AG09309 (cell line): Measurements from ENCODE around the gene CYP11A1.

Experiments
- DNase-seq: peaks from one replicate; pipeline ENCODE4 v3.0.0-alpha.2; 2010; ENCODE audit warnings: low read depth
- H3K4me3 ChIP-seq: 2 replicates; pipeline ENCODE4 v1.5.1; 2011; ENCODE audit warnings: mild to moderate bottlenecking, low read depth, low read length, moderate library complexity; ENCODE audit not compliant: control insufficient read depth
- TF ChIP-seq, protein P1 (sequence below): IDR thresholded peaks from 2 replicates; pipeline ENCODE4 v1.5.1; 2011; ENCODE audit warnings: mild to moderate bottlenecking, low read depth, low read length, inconsistent platforms; ENCODE audit not compliant: insufficient read depth, control insufficient read depth; ENCODE audit errors: missing control alignments

The CYP11A1 gene

DNA sequence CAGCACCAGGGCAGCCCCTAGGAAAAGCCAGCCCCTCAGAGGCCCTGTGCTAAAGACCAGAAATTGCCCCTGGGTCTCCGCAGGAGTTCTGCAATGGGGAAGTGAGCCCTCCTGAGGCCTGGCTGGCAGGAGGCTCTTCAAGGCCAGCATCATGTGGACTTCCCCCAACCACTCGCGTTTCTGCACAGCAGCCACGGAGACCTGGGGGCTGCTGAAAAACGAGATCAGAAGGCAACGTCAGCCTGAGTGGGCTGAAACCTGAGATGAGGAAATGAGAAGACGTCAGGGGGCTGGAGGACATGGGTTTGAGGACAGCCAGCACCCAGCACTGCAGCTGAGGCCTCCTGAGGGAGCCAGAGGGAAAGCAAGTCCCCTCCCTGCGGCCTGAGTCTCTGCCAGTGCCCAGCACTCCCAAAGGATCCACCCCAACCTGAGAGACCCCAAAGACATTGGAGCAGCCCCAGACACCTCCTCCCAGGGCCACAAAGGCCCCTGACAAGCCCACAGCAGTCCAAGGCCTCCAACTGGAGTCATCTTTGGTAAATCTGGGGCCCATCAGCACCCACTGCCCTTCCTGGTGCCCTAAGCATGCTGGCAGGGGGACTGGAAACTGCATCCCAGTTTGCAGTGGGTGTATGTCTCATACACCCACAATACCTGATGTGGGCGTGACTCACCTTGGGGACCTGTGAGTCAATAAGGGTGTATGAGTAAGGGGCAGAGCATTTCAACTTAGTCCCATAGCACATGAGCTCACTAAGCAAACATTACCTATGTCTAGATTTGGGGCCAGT is 29.2 kb upstream of the CYP11A1 start:
- no peak overlapping the region for H3K4me3 ChIP-seq
- TF ChIP-seq, protein P1, sequence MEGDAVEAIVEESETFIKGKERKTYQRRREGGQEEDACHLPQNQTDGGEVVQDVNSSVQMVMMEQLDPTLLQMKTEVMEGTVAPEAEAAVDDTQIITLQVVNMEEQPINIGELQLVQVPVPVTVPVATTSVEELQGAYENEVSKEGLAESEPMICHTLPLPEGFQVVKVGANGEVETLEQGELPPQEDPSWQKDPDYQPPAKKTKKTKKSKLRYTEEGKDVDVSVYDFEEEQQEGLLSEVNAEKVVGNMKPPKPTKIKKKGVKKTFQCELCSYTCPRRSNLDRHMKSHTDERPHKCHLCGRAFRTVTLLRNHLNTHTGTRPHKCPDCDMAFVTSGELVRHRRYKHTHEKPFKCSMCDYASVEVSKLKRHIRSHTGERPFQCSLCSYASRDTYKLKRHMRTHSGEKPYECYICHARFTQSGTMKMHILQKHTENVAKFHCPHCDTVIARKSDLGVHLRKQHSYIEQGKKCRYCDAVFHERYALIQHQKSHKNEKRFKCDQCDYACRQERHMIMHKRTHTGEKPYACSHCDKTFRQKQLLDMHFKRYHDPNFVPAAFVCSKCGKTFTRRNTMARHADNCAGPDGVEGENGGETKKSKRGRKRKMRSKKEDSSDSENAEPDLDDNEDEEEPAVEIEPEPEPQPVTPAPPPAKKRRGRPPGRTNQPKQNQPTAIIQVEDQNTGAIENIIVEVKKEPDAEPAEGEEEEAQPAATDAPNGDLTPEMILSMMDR = no peak
- DNase-seq = no peak

DNA sequence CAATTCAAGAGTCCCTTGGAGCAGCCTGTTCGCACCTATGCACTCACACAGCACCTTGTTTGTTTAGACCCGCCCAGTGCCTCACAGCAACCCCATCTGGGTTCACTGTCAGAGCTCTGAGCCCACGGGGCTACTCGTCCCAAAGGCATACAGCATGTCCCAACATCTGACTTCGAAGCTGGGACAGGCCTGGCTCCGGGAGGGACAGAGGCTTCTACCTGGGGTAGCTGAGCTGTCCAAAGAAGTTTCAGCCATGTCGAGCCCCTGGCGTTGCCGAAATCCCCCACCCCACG is 28.6 kb upstream of the CYP11A1 start:
- DNase-seq = no peak
- TF ChIP-seq, protein P1 = no peak
- H3K4me3 ChIP-seq = no peak overlapping the region

DNA sequence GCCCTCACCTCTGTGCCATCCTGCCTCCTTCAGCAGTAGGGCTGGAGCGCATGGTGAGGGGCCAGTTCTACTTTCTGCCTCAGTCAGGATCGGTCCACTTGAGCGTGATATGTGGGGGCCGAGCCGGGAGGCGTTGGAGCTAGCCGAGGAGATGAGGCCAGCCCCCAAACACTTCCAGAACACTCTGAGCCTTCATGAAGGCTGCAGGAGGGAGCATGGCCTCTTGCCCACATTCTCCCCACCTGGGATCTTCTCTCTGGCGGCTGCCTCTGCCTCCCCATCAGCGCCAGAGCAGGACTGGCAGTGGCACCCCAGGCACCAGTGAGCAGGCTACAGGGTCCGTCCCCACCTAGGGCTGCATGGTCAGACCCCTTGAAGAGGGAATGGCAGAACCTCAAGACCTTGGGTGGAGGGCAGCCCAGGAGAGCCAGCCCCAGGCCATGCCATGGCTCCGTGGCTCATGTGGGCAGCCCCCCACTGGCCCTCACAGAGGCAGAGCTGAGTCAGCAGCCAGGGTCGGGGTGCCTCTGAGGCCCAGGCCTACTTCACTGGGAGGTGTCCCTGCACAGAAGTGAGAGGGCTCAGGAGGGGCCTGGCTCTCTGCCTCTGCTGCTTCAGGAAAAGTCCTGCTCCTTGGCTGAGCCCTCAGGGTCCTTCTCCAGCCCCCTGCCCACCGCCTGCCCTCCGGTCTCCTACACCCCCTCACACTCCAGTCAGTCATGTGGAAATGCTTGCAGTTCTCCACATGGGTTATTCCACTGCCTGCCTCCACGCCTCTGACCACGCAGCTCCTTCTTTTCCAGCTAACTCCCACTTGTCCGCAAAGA is 28.1 kb upstream of the CYP11A1 start:
- H3K4me3 ChIP-seq = no peak overlapping the region
- DNase-seq = no peak
- TF ChIP-seq, protein P1 = no peak

DNA sequence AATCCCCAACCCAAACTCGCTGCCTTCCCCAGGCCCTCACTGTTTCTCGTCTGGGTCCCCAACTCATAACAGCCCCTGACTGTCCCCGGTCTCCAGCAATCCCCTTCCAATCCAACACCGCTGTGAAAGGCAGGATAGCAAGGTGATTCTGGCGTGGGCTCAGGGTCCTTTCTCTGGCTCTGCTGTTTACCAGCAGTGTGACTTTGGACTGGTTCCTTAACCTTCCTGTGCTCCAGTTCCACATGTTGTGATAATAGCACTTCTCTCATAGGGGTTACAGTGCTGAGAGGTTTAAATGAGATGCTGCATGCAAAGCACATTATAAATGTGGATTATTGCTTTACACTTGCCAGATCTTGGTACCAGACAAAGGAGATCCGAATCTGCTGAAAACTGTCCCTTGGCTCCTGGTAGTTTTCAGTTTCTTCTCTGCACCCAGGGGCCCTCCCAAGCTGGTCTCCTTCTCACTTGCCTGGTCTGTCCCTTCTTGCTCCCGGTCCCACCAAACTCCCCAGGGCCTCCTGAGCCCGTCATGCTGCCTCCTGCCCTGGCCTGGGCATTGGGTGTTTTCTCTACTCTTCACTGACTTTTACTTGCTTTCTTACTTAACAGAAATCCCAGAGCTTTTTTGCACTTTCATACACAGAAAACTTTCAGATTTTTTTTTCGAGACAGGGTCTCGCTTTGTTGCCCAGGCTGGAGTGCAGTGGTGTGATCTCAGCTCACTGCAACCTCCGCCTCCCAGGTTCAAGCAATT is 26.8 kb upstream of the CYP11A1 start:
- H3K4me3 ChIP-seq = no peak overlapping the region
- DNase-seq = no peak
- TF ChIP-seq, protein P1 = no peak

DNA sequence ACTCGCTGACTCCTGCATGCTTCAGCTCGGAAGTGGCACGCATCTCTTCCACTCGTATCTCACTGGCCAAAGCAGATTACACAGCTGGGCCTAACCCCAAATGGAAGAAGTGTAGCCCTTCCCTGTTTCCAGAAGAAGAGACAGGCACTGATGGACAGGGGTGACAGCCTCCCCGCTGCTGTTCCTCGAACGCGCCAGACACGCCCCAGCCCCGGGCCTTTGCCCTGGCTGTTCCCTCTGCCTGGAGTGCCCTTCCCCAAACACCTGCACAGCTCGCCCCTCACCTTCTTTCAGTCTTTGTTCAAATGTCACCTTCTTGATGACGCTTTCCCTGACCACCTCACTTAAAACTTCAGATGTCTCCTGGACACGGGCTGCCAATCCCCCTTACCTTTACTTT is 26.0 kb upstream of the CYP11A1 start:
- no peak overlapping the region for H3K4me3 ChIP-seq
- no peak for DNase-seq
- TF ChIP-seq, protein P1 = no peak

DNA sequence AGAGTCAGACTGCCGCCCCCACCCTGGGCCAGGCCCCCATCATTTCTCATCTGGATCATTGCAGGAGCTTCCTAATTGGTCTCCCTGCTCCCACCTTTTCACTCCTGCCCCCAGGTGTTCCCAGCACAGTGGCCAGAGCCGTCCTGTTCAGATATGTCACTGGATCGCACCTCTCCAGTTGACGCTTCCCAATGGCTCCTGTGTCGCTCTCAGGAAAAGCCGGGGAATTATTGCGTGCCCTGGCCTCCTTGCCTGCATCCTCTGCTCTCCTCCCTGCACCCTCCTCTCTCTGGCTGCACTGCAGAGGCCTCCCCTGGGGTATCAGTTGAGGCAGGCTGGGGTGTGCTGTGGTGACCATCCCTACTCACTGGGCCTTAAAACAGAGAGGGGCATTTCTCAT is 25.5 kb upstream of the CYP11A1 start:
- no peak for DNase-seq
- TF ChIP-seq, protein P1 = no peak

More for the DNA sequence above, 25.5 kb upstream of the CYP11A1 start:
- H3K4me3 ChIP-seq = no peak overlapping the region
